HPDE6-E6E7 (cell line): Measurements from ENCODE around the gene PPP1R9A.
A peak's percentile ranks its signal among the peaks of the same experiment; 100 is the strongest.

Experiments
- DNase-seq: peaks from one replicate; pipeline ENCODE4 v3.0.0; 2011; ENCODE audit warnings: missing footprints; ENCODE audit errors: extremely low spot score

PPP1R9A gene

GRCh38 chr7:94907026-94907810 is at the start of gene PPP1R9A:
Gene PPP1R9A (plus strand): TSS chr7:94907594. CDS start chr7:94910114, 2,520 bp downstream.
- peak; percentile 14 for DNase-seq

- DNase-seq, result no peak
These were observed 36.3 kb upstream of the PPP1R9A start for GRCh38 chr7:94871132-94871531.

- no peak for DNase-seq
These were observed 34.2 kb upstream of the PPP1R9A start for GRCh38 chr7:94873239-94873638.

- no peak for DNase-seq
These were observed 33.2 kb upstream of the PPP1R9A start for GRCh38 chr7:94874036-94874785.

- DNase-seq, result no peak
These were observed 32.2 kb upstream of the PPP1R9A start for GRCh38 chr7:94875201-94875600.

- no peak for DNase-seq
These were observed 29.4 kb upstream of the PPP1R9A start for GRCh38 chr7:94877731-94878670.

- no peak for DNase-seq
These were observed 24.5 kb upstream of the PPP1R9A start for GRCh38 chr7:94882891-94883290.

- DNase-seq, result no peak
These were observed 23.8 kb upstream of the PPP1R9A start for GRCh38 chr7:94883616-94884015.

- DNase-seq, result peak; percentile 26
These were observed 18.8 kb upstream of the PPP1R9A start for GRCh38 chr7:94888551-94888950.

- DNase-seq, result no peak
These were observed 18.3 kb upstream of the PPP1R9A start for GRCh38 chr7:94888995-94889523.

GRCh38 chr7:94890216-94890615 is 17.2 kb upstream of the PPP1R9A start:
- no peak for DNase-seq

GRCh38 chr7:94893661-94894060 is 13.7 kb upstream of the PPP1R9A start:
- no peak for DNase-seq

- no peak for DNase-seq
These were observed 9.9 kb upstream of the PPP1R9A start for GRCh38 chr7:94897541-94897940.

GRCh38 chr7:94898340-94898739 is 9.1 kb upstream of the PPP1R9A start:
- DNase-seq, result no peak

GRCh38 chr7:94901981-94902380 is 5.4 kb upstream of the PPP1R9A start:
- no peak for DNase-seq

- no peak for DNase-seq
These were observed 3.4 kb upstream of the PPP1R9A start for GRCh38 chr7:94903971-94904370.

- no peak for DNase-seq
These were observed 2.4 kb upstream of the PPP1R9A start for GRCh38 chr7:94904982-94905381.

- DNase-seq, result no peak
These were observed 1.1 kb upstream of the PPP1R9A start for GRCh38 chr7:94906065-94906851.

- no peak for DNase-seq
These were observed 473 bp downstream of the PPP1R9A start for GRCh38 chr7:94907811-94908322.

- DNase-seq, result peak; percentile 10
These were observed 1.2 kb downstream of the PPP1R9A start for GRCh38 chr7:94908323-94909178.
